Stimulated activated CD4-positive, alpha-beta T cell treated with anti-CD3 and anti-CD28 coated beads, Interleukin-4, amount 100 ng/mL, for 48 hours (primary cell): ENCODE measurements around the gene NDOR1.
"Not testable (repeated sequence)": the region's sequence is repeated elsewhere in the genome, so short reads cannot be mapped to it uniquely, and the experiment has no call there.

Experiments used
- DNase-seq, 2 donors: peaks; one replicate each; pipeline ENCODE4 v3.0.0-alpha.2; 2020; ENCODE audit warnings: low read depth in 2 of 2

Gene NDOR1

GRCh38 chr9:137243626-137244485 lies 38.4 kb downstream of the NDOR1 start:
- no peak for DNase-seq

GRCh38 chr9:137244486-137245449 lies 39.3 kb downstream of the NDOR1 start:
- DNase-seq = no peak

GRCh38 chr9:137245450-137246421 lies 40.2 kb downstream of the NDOR1 start:
- no peak for DNase-seq

GRCh38 chr9:137247135-137247915 lies 41.8 kb downstream of the NDOR1 start:
- no peak for DNase-seq

GRCh38 chr9:137247916-137248175 lies 42.3 kb downstream of the NDOR1 start:
- no peak for DNase-seq

GRCh38 chr9:137250329-137251193 lies 45.1 kb downstream of the NDOR1 start:
- DNase-seq = no peak

GRCh38 chr9:137251194-137251461 lies 45.6 kb downstream of the NDOR1 start, which contains the start of gene STPG3:
Gene STPG3 (plus strand): TSS chr9:137251286. CDS start chr9:137251287, 1 bp downstream.
- DNase-seq = no peak

- no peak for DNase-seq
These were observed 46.2 kb downstream of the NDOR1 start for GRCh38 chr9:137251490-137252268.

- no peak for DNase-seq
These were observed 47.3 kb downstream of the NDOR1 start for GRCh38 chr9:137252555-137253506.

DNA sequence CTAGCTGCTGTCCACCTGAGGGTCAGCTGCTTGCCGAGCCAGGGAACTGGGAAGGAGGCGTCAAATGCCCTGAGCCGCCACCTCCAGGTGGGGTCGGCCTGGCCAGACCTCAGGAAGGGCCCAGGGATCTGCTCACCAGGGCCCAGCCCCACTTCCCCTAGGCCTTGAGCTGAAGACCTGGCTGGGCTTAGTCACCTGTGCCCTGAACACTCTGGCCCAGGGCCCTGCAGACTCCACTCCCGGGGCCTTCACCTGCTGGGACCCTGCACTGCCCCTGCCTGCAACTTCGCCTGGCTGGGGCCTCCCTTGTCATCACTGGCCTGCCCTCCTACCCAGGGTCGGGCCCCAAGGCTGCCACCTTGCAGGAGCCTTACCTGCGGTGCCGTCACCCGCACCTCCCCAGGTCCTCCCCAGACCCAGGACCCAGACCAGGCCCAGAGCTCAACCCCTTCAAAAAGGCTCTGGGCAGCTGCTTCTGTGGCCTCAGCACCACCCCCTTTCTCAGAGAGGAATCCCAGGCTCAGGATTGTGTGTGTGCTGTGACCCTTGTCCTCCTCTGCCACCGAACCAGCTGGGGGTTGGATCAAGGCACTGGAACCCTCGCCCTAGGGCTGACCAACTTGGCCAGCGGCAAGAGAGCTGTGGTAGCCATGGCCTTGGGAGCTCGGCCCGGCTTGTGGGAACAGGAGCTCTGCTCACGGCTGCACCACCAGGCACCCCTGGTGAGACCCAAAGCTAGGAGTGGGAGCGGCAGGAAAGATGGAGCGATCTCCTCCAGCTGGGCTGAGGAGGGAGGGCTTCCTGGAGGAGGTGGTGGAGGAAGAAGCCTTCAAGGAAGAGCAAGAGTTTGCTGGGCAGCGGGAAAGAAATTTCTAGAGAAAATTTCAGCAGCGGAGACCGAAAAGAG lies 48.5 kb downstream of the NDOR1 start:
- DNase-seq = no peak

- DNase-seq = peak; percentile 94 to 97
These were observed 49.3 kb downstream of the NDOR1 start, which contains the start of gene NELFB for GRCh38 chr9:137254624-137255447. Gene NELFB (plus strand): TSS chr9:137255327.

- peak in 1 of 2 donors; percentile 21 for DNase-seq
These were observed 50.1 kb downstream of the NDOR1 start for GRCh38 chr9:137255448-137256114.

- DNase-seq = no peak
These were observed 50.9 kb downstream of the NDOR1 start for GRCh38 chr9:137256362-137256761.

GRCh38 chr9:137256856-137257255 lies 51.4 kb downstream of the NDOR1 start:
- DNase-seq = no peak

- DNase-seq = not testable (repeated sequence)
These were observed 56.8 kb downstream of the NDOR1 start for GRCh38 chr9:137262173-137262908.
